Activated effector memory CD4-positive, alpha-beta T cell treated with Interleukin-2 at 50 U/mL for 16 hours (primary cell): ENCODE measurements around the gene LINGO4.
"Not testable (repeated sequence)": the region's sequence is repeated elsewhere in the genome, so short reads cannot be mapped to it uniquely, and the experiment has no call there.

Experiments used
- DNase-seq: peaks from one replicate; pipeline ENCODE4 v3.0.0-alpha.2; 2020

Gene LINGO4

GRCh38 chr1:151813271-151813977 lies 8.2 kb upstream of the LINGO4 start:
- no peak for DNase-seq

- DNase-seq = no peak
Measured at GRCh38 chr1:151811181-151811580, 6.0 kb upstream of the LINGO4 start.

GRCh38 chr1:151809985-151810556 lies 4.9 kb upstream of the LINGO4 start:
- DNase-seq = no peak

DNA sequence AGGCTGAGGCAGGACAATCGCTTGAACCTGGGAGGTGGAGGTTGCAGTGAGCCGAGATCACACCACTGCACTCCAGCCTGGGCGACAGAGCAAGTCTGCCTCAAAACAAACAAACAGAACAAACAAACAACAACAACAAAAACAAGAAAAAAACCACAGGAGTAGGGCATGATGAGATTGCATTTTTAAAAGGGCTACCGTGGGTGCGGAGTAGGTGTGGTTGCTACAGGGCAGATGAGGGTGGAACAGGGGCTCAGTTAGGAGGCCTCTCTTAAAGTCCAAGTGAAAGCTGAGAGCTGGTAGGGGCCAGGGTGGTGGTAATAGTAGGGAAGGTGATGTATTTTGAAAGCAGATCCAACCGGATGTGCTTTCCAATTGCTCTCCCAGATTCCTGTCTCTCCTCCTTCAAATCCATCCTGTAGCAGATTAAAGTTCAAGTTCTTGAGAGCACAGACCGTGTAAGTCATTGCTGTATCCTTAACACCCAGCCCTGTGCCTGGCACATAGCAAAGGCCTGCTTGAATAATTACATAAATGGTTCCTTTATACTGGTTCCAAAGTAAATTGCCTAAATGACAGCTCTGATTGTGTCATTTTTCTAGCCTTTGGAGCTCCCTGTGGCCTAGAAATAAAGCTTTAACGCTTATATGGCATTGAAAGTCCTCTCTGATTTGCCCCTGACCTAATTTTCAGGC lies 4.2 kb upstream of the LINGO4 start:
- DNase-seq = no peak

DNA sequence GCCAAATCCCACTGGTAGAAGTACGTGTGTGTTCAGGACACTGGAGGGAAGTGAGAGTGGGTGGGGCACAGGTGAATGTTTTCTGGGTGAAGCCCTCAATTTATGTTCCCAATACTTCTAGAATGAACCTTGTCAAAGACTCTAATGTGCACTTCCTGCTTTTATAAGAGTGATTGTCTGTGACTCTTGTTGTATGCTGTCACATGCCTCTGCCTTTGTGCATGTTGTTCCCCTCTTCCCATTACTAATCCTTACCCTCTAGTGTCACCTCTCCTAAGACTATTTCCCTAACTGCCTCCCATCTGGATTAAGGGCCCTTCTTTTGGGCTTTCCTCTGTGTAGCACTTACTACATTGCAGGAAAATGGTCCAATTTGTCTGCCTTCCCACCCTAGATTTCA lies 2.5 kb upstream of the LINGO4 start:
- no peak for DNase-seq

DNA sequence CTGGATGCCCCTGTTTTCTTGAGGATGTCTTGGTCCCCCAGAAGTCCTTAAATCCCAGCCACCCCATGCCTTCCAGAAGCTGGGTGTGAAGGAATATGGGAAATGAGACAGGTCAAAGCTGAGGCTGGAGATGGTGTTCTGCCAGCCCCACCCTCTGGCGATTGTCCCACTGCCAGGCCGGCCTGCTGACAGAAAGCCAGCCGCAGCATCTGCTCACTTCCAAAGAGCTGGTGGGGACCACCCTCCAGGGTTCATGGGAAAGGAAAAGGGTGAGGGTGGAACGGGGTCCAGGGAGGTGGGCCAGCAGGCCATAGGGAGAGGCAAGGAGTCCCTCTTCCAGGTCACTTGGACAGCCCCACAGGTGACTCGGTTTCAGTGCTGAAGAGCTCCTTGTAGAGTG lies 1.9 kb upstream of the LINGO4 start:
- DNase-seq = no peak

- DNase-seq = no peak
Measured at GRCh38 chr1:151806170-151806569, 951 bp upstream of the LINGO4 start.

- DNase-seq = no peak
Measured at GRCh38 chr1:151803915-151804314, 1.3 kb downstream of the LINGO4 start.

DNA sequence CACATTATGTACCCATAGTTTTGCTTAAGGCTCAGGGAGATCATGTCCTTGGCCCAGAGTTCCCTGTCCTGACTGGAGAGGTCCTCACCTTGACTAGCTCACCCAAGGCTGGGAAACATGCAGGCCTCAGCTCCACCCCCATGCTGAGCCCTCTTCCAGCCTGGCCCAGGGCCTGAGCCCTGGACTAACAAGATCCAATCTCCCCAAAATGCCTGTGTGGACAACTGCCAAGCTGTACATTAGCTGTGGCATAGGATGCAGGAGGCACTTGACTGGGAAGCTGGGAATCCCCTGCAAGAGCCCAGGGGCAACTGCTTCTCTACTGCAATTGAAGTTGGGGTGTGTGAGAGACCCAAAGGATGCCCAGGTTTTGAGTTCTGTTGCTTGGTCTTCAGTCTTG lies 2.1 kb downstream of the LINGO4 start:
- DNase-seq = no peak

DNA sequence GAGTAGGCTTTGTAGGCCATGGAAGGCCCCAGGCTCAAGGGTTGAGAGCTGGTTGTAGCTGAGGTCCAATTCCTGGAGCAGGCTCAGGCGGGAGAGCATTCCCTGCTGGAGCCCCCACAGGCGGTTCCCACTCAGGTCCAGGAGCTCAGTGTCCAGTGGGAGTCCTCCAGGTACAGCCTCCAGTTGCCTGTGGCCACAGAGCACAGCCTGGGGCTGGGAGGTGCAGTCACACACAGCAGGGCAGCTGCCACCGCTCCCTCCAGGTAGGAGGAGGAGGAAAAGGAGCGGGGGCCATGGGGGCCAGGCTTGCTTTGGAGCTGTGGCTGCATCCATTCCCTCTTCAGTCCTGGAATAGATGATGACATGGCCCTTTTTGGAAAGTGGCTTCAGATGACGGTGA lies 2.8 kb downstream of the LINGO4 start:
- DNase-seq = no peak

GRCh38 chr1:151801846-151802245 lies 3.4 kb downstream of the LINGO4 start:
- no peak for DNase-seq

DNA sequence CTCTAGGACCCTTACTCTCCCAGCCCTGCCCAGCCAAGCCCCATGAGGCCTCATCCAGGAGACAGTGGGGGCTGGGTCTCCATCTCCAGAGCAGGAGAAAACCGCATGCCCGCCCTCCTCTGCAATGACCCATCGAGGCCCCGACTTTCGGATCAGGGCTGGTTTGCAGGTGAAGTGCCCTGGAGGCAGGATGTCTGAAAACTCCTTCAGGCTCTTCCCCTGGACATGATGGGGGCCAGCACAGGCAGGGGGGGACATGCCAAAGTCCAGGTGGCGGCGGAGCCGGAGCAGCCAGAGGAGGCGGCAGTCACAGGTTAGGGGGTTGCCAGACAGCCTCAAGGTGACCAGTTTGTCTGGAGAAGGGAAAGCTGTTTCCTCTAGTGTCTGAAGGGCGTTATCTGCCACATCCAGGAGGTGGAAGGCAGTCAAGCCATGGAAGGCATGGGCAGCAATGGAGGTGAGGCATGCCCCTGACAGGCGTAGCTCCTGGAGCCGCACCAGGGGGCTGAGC lies 3.9 kb downstream of the LINGO4 start:
- DNase-seq = no peak

DNA sequence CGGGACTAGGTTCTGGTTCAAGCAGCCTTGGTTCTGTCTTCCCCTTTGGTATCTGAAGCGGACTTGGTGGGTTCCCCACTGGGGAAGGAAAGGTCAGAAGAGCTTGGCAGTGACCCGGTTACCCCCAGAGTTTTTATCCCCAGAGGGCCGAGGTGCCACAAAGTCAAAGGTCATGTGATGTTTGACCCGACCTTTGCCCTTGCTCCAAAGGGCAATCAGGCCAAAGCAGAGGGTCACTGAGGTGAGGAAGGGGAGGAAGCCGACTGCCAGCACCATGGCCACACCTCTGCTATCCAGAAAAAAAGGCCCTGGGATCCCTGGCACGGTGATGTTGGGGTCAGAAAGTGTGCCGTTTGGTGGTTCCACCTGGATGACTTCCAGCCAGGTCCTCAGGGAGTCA lies 4.4 kb downstream of the LINGO4 start:
- DNase-seq = no peak

DNA sequence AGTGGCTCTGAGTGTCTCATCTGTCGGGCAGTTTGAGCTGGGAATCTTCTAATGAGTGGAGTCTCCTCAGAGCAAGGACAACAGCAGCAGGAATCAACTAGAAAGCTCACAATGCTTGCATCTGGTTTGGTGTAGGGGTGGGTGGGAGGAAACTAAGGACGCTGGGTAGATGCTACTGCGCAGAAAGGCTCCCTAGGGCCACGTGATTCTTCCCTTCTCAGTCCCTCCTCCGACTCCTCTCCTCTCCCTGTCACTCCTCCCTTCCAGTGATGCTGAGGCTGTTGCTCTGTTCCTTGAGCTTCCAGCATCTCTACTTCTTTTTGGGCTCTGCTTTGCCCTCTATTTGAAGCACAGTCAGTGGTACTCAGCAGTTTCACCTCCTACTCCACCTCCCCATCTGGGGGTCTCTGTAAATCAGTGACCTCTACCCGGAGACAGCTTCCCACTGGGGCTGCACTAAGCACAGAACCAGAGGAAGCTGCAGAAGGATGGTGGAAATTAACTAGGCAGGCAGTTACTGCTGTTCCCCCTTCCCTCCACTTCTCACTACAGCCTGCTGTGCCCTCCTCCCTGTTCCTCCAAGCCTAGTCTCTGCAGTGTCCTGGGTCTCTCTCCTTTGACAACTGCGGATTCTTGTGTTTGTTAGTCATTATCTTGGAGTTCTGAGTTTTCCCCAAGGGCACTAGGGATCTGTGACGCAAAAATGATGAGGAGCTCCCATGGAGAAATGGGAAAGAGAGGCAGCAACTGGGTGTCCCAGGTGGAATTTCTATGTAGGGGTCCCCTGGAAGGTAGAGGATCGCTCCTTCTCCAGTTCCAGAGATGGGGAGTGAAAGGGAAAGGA lies 5.8 kb downstream of the LINGO4 start:
- no peak for DNase-seq

GRCh38 chr1:151798571-151798970 lies 6.6 kb downstream of the LINGO4 start:
- DNase-seq = no peak

DNA sequence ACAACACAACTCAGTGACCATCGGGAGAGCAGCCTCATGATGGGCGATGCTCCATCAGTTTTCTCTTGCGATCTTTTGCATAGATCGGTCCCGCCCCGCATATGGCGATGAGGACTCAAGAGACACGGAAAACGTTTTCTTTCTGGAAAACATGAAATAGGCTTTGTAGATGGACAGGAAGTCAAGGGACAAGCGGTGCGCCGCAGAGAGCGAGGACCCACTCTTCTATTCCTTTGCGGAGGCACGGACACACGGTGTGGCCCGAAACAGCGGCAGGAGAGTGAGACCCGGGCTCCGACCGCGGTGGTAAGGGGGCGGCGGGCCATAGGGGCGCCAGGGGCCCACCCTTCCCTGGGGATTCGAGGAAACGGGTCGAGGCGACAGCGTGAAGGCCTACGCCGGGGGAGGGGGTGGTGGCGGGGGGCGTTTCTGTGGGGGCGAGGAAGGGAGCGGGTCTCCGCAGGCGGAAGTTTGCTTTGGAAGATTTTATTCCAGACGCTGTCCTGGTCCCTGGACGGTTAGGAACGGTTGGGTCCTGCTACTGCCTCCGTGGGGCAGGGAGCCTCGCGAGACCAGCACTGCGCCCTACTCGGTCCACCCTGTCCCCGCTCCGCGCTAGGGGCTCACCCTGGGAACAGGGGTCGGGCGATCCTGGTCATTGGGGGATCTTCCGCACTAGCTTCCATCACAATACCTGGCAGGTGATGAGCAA lies 14.1 kb downstream of the LINGO4 start:
- DNase-seq = no peak

DNA sequence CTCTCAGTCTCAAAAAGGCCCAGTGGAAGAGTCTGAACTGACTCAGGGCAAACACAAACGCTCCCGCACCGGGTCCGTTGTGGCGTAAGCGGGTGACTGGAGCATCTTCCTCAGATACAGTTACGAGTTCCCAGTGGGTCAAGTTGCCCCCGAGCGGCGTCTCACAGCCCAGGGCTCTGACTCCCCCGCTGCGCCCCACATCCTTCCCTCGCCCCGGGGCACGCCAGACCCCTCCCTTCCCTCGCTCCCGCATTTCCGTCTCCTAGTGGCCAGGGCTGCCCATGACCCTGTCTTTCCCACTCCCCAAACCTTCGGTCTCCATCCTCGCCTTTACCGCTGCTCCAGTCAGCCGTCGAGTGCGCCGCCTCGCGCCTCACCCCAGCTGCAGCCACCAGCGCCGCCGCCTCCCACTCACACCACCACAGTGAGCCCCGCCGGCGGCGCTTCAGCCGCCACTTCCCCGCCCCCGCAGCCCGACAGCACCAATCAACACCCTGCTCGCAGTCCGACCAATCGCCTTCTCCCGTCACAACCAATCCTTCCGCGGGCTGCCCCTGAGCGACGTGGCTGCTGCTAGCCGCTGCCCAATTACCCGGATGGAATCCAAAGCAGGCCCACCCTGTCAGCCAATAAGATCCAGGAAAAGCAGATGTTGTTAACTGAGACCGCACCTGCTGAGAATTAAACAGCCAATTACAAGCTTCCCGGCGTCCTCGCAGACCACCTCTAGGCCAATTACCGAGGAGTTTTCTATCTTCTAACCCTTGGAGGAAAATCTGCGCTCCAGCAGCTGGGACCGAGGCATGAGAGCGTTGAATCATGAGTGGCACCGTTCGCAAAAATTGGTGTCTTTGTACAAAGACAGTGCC lies 14.9 kb downstream of the LINGO4 start, which contains the start of gene TDRKH:
TSS of gene TDRKH (minus strand) at position 430 of the 869 bp plus-strand sequence. CDS start 7,478 bp downstream, outside the sequence.
- DNase-seq = peak; percentile 97

DNA sequence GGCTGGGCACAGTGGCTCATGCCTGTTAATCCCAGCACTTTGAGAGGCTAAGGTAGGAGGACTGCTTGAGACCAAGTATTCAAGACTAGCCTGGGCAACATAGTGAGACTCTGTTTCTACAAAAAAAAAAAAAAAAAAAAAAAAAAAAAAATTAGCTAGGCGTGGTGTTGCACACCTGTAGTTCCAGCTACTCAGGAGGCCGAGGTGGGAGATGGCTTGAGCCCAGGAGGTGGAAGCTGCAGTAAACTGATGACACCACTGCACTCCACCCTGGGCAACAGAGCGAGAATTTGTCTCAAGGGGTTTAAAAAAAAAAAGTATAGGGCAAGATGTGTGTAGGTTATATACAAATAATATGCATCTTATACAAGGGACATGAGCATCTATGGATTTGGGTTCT lies 17.5 kb downstream of the LINGO4 start:
- no peak for DNase-seq

GRCh38 chr1:151783796-151784195 lies 21.4 kb downstream of the LINGO4 start:
- no peak for DNase-seq

GRCh38 chr1:151782741-151783140 lies 22.5 kb downstream of the LINGO4 start:
- DNase-seq = no peak

DNA sequence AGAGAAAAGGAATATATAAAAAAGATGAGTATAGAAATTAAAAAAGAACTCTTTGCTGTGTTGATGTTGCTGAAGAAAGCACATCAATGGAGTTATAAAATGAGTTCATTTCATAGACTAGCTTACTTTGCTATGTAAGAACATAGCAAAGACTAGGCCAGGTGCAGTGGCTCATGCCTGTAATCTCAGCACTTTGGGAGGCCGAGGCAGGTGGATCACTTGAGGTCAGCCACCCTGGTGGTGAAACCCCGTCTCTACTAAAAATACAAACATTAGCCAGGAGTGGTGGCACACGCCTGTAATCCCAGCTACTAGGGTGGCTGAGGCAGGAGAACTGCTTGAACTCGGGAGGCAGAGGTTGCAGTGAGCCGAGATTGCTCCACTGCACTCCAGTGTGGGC lies 23.2 kb downstream of the LINGO4 start:
- DNase-seq = not testable (repeated sequence)
